ENCODE data around the gene PELI2.

- no peak for TF ChIP-seq CTCF (tag by site-specific recombination; IDR thresholded peaks at IDR 0.05)
- TF ChIP-seq ZFHX2 (tag by site-specific recombination; conservative IDR thresholded peaks at IDR 0.05), result no peak
Measured at GRCh38 chr14:56261046-56261445, 142.8 kb downstream of the PELI2 start.
